ACHN (cell line): ENCODE data around the gene KCNK2.

Source experiments
- DNase-seq: peaks from one replicate; pipeline ENCODE4 v3.0.0-alpha.2; 2015
- in situ Hi-C: cut with HindIII; loops from 2 replicates; pipeline ENCODE4 v1.10.0; 2017; ENCODE audit warnings: low sequenced_read_pairs, low pct_ligation_motif_present, low pct_unique_long_range_greater_than_20kb

Gene KCNK2

GRCh38 chr1:215279682-215280081, 197.1 kb downstream of the KCNK2 start:
- peak; percentile 42 for DNase-seq
- in situ Hi-C loops: no loop called here

- in situ Hi-C loops: no loop called here
- DNase-seq: no peak
These were observed 200.0 kb downstream of the KCNK2 start for GRCh38 chr1:215282557-215282956.

DNA sequence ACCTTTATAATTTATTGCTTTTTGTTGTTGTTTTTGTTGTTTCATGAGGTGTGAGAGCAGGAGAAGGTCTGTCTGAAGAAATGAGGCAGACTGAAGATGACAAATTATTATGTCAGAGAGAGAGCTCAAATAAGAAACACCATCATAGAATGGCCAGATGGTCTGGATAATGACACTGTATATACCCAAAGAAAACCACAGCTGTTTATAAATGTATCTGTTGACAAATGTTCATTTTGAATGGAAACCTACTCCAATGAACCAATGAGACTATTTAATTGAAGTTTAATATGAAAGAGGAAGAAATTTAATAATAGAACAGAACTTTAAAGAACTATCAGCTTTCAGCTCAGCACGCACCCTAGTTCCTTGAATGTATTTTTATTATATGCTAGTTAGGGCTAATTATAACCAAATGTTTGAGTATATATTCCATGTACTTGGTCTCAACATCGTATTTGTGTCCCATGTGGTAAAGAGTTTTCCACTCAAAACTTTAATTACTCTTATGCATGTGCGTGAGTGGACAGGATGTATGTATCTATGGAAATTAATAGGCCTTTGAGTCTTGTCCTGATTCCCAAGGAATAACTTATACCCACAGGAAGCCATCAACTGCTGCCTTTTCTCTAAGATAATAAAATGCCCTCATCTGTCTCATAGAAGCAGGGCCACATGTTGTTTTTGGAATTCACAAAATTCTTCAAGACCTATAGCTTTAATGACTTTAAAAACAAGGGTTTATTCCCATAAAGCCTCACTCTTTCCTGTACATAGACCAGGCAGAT, 202.7 kb downstream of the KCNK2 start:
- in situ Hi-C loops: no loop called here
- no peak for DNase-seq
